Central memory CD8-positive, alpha-beta T cell (primary cell): ENCODE data around the gene PI4KA.
"Not testable (repeated sequence)": the region's sequence is repeated elsewhere in the genome, so short reads cannot be mapped to it uniquely, and the experiment has no call there.

Experiments
- ATAC-seq: fragments of 150-1000 bp; cut with Tn5 transposase; replicated peaks from 2 replicates; pipeline ENCODE4 v1.10.0; 2022; ENCODE audit warnings: mild to moderate bottlenecking, moderate FRiP score, moderate number of reproducible peaks; ENCODE audit not compliant: poor library complexity, severe bottlenecking; ENCODE audit errors: extremely low read depth
- DNase-seq, 2 donors: peaks; one replicate each; pipeline ENCODE4 v3.0.0; 2021; ENCODE audit warnings: low spot score in 2 of 2
- H3K27ac Mint-ChIP-seq: one replicate; pipeline ENCODE4 v1.8.0; 2022; ENCODE audit warnings: low read depth, mild to moderate bottlenecking, moderate library complexity, mixed read lengths
- H3K27me3 Mint-ChIP-seq: one replicate; pipeline ENCODE4 v1.8.0; 2022; ENCODE audit warnings: mixed read lengths
- H3K36me3 Mint-ChIP-seq: one replicate; pipeline ENCODE4 v1.8.0; 2022; ENCODE audit warnings: mild to moderate bottlenecking, moderate library complexity, mixed read lengths; ENCODE audit not compliant: insufficient read depth
- H3K4me1 Mint-ChIP-seq: one replicate; pipeline ENCODE4 v1.8.0; 2022; ENCODE audit warnings: mixed read lengths
- H3K4me3 Mint-ChIP-seq: one replicate; pipeline ENCODE4 v1.8.0; 2022; ENCODE audit warnings: mild to moderate bottlenecking, moderate library complexity, mixed read lengths
- H3K9me3 Mint-ChIP-seq: one replicate; pipeline ENCODE4 v1.8.0; 2022; ENCODE audit warnings: mixed read lengths

Gene PI4KA

GRCh38 chr22:20663137-20663828 is 195.3 kb downstream of the PI4KA start:
- no peak for DNase-seq
- Mint-ChIP-seq H3K27ac (no peak overlapping the region), H3K4me3 (no peak overlapping the region), H3K36me3 (no peaks in the 10 kb centered on the region), H3K9me3 (peaks cover 9% of the 10 kb centered on the region), H3K27me3 (peaks cover 38% of the 10 kb centered on the region), H3K4me1 (no peaks in the 10 kb centered on the region)
- no peak for ATAC-seq

- DNase-seq, H3K27ac Mint-ChIP-seq, H3K4me1 Mint-ChIP-seq, ATAC-seq, H3K36me3 Mint-ChIP-seq, H3K9me3 Mint-ChIP-seq, H3K4me3 Mint-ChIP-seq: not testable (repeated sequence)
- H3K27me3 Mint-ChIP-seq: peaks cover 45% of the 10 kb centered on the region
Measured at GRCh38 chr22:20662524-20663036, 196.0 kb downstream of the PI4KA start.

- H3K4me1 Mint-ChIP-seq: no peaks in the 10 kb centered on the region
- no peak for ATAC-seq
- no peak for DNase-seq
- peaks cover 9% of the 10 kb centered on the region for H3K9me3 Mint-ChIP-seq
- H3K4me3 Mint-ChIP-seq: no peak overlapping the region
- H3K27ac Mint-ChIP-seq: no peak overlapping the region
- peaks cover 50% of the 10 kb centered on the region for H3K27me3 Mint-ChIP-seq
- H3K36me3 Mint-ChIP-seq: no peaks in the 10 kb centered on the region
Measured at GRCh38 chr22:20661473-20661872, 197.1 kb downstream of the PI4KA start.

GRCh38 chr22:20660441-20661054 is 198.1 kb downstream of the PI4KA start:
- Mint-ChIP-seq H3K4me1 (no peaks in the 10 kb centered on the region), H3K9me3 (peaks cover 9% of the 10 kb centered on the region), H3K4me3 (no peak overlapping the region), H3K27me3 (peaks cover 50% of the 10 kb centered on the region), H3K27ac (no peak overlapping the region), H3K36me3 (no peaks in the 10 kb centered on the region)
- no peak for DNase-seq
- ATAC-seq: no peak

GRCh38 chr22:20659920-20660319 is 198.7 kb downstream of the PI4KA start:
- Mint-ChIP-seq H3K27me3 (peaks cover 50% of the 10 kb centered on the region), H3K9me3 (peaks cover 9% of the 10 kb centered on the region), H3K4me1 (no peaks in the 10 kb centered on the region), H3K4me3 (no peak overlapping the region), H3K36me3 (no peaks in the 10 kb centered on the region), H3K27ac (no peak overlapping the region)
- DNase-seq: no peak
- ATAC-seq: no peak

GRCh38 chr22:20659258-20659657 is 199.4 kb downstream of the PI4KA start:
- no peak overlapping the region for H3K27ac Mint-ChIP-seq
- H3K4me1 Mint-ChIP-seq: no peaks in the 10 kb centered on the region
- ATAC-seq (no peak), DNase-seq (no peak)
- peaks cover 9% of the 10 kb centered on the region for H3K9me3 Mint-ChIP-seq
- peaks cover 44% of the 10 kb centered on the region for H3K27me3 Mint-ChIP-seq
- H3K36me3 Mint-ChIP-seq: no peaks in the 10 kb centered on the region
- no peak overlapping the region for H3K4me3 Mint-ChIP-seq

GRCh38 chr22:20658433-20659222 is 200.0 kb downstream of the PI4KA start:
- H3K9me3 Mint-ChIP-seq: peaks cover 8% of the 10 kb centered on the region
- H3K27me3 Mint-ChIP-seq: peaks cover 38% of the 10 kb centered on the region
- H3K4me1 Mint-ChIP-seq: no peaks in the 10 kb centered on the region
- H3K27ac Mint-ChIP-seq: no peak overlapping the region
- no peak for ATAC-seq
- no peaks in the 10 kb centered on the region for H3K36me3 Mint-ChIP-seq
- no peak for DNase-seq
- H3K4me3 Mint-ChIP-seq: no peak overlapping the region

GRCh38 chr22:20657963-20658362 is 200.6 kb downstream of the PI4KA start:
- Mint-ChIP-seq H3K4me1 (no peaks in the 10 kb centered on the region), H3K27ac (no peak overlapping the region), H3K4me3 (no peak overlapping the region), H3K27me3 (peaks cover 31% of the 10 kb centered on the region), H3K36me3 (no peaks in the 10 kb centered on the region), H3K9me3 (peaks cover 2% of the 10 kb centered on the region)
- DNase-seq (no peak), ATAC-seq (no peak)
